GM12878 (cell line): Measurements from ENCODE around the gene IL20RA. TPM values are rescaled to one million over a fixed set of nuclear protein-coding genes. Genes with fewer than 3 reads are reported as not detected.

ENCODE experiments used
- ATAC-seq: fragments of 200-7000 bp; cut with Tn5 transposase; 3 replicates; pipeline ENCODE4 v1.9.1; 2020; ENCODE audit warnings: mild to moderate bottlenecking, moderate library complexity
- BruUV-seq: library from RNA; stranded (reverse); fragments of 400-500 nt; replicated peaks from 2 replicates; lab custom pipeline; 2021; lab: Mats Ljungman, UMichigan
- CTCF ChIA-PET: fragments of 300-600 bp; sonication (Branson Sonifier 250); formaldehyde crosslinking; extraction: SDS; loops from one replicate; lab custom pipeline; 2021; ENCODE audit warnings: inconsistent platforms; lab: Yijun Ruan, JAX
- POLR2A ChIA-PET: fragments of 350-600 bp; formaldehyde crosslinking; extraction: SDS; loops from one replicate; lab custom pipeline; 2021; ENCODE audit warnings: inconsistent platforms; lab: Charles Lee
- RAD21 ChIA-PET: fragments of 300-600 bp; sonication (Branson Sonifier 250); formaldehyde crosslinking; loops from one replicate; lab custom pipeline; 2023; ENCODE audit warnings: antibody characterized with exemption; ENCODE audit not compliant: unreplicated experiment; lab: Charles Lee
- SMC1A ChIA-PET: fragments of 300-600 bp; sonication (Branson Sonifier 250); formaldehyde crosslinking; loops from one replicate; lab custom pipeline; 2023; ENCODE audit not compliant: unreplicated experiment, uncharacterized antibody; lab: Charles Lee
- DNase-seq: peaks from one replicate; pipeline ENCODE4 v3.0.0-alpha.2; 2011; ENCODE audit warnings: low read depth, low spot score
- FAIRE-seq: peaks from 3 replicates; lab custom pipeline; 2011; peaks lifted over from hg19 to GRCh38; lab: Jason Lieb, UNC
- H2AFZ ChIP-seq: 2 replicates; pipeline ENCODE4 v1.6.0; 2011; ENCODE audit warnings: low read depth, low read length, control low read depth; ENCODE audit not compliant: control insufficient read depth
- H3K27ac ChIP-seq: 2 replicates; pipeline ENCODE4 v1.5.1; 2011; ENCODE audit warnings: control low read depth; ENCODE audit not compliant: control insufficient read depth, insufficient read depth
- H3K27me3 ChIP-seq, 2 experiments: replicated peaks in 1 of 2; 2 replicates each; pipeline versions ENCODE4 v1.6.0 to v1.6.1; 2011; ENCODE audit warnings: low read length in 1 of 2; ENCODE audit not compliant: control insufficient read depth in 2 of 2, insufficient read depth in 2 of 2
- H3K36me3 ChIP-seq, 2 experiments: 2 replicates each; pipeline ENCODE4 v1.5.1; 2011; ENCODE audit warnings: low read length in 1 of 2; ENCODE audit not compliant: control insufficient read depth in 2 of 2, insufficient read depth in 2 of 2
- H3K4me1 ChIP-seq: 2 replicates; pipeline ENCODE4 v1.6.1; 2011; ENCODE audit warnings: mild to moderate bottlenecking, low read length, moderate library complexity, mixed read lengths; ENCODE audit not compliant: control insufficient read depth, insufficient read depth
- H3K4me2 ChIP-seq: 2 replicates; pipeline ENCODE4 v1.6.0; 2011; ENCODE audit warnings: control low read depth; ENCODE audit not compliant: control insufficient read depth, insufficient read depth
- H3K4me3 ChIP-seq: fragments of 200-600 bp; sonication (generic); 2 replicates; pipeline ENCODE4 v1.5.1; 2016
- H3K79me2 ChIP-seq: 2 replicates; pipeline ENCODE4 v1.6.0; 2011; ENCODE audit warnings: low read length; ENCODE audit not compliant: control insufficient read depth, insufficient read depth
- H3K9ac ChIP-seq: 2 replicates; pipeline ENCODE4 v1.8.0; 2011; ENCODE audit warnings: low read length, control low read depth, mixed read lengths; ENCODE audit not compliant: control insufficient read depth, insufficient read depth
- H3K9me3 ChIP-seq: replicated peaks from 3 replicates; pipeline ENCODE4 v1.5.1; 2011; ENCODE audit warnings: mild to moderate bottlenecking, low read length; ENCODE audit not compliant: control insufficient read depth, insufficient read depth
- H4K20me1 ChIP-seq: 2 replicates; pipeline ENCODE4 v1.6.0; 2011; ENCODE audit not compliant: control insufficient read depth, insufficient read depth
- CBX3 ChIP-seq: fragments of 200-600 bp; sonication (generic); IDR thresholded peaks from 2 replicates; pipeline ENCODE4 v1.6.1; 2016; ENCODE audit warnings: low read depth, borderline replicate concordance
- KLF5 ChIP-seq: fragments of 450-650 bp; IDR thresholded peaks from 2 replicates; pipeline ENCODE4 v1.6.1; 2014; ENCODE audit warnings: mild to moderate bottlenecking; ENCODE audit not compliant: partially characterized antibody
- MYB ChIP-seq: fragments of 150-350 bp; IDR thresholded peaks from 2 replicates; pipeline ENCODE4 v1.6.1; 2014; ENCODE audit warnings: mild to moderate bottlenecking, low read depth, low read length, borderline replicate concordance
- NFYB ChIP-seq: IDR thresholded peaks from 2 replicates; pipeline ENCODE4 v1.6.1; 2011; ENCODE audit warnings: low read depth, mild to moderate bottlenecking, low read length, improper control_type of control experiment, moderate library complexity; ENCODE audit not compliant: insufficient read depth
- NKRF ChIP-seq: fragments of 450-650 bp; conservative IDR thresholded peaks from 2 replicates; pipeline ENCODE4 v1.6.1; 2017; ENCODE audit warnings: mild to moderate bottlenecking, moderate library complexity
- RAD51 ChIP-seq: fragments of 450-650 bp; IDR thresholded peaks from 2 replicates; pipeline ENCODE4 v1.6.1; 2016; ENCODE audit warnings: moderate library complexity, mild to moderate bottlenecking, inconsistent platforms
- SP1 ChIP-seq: IDR thresholded peaks from one replicate; pipeline ENCODE4 v1.6.1; 2011; ENCODE audit warnings: low read depth, low read length
- SUPT20H ChIP-seq: IDR thresholded peaks from 2 replicates; pipeline ENCODE4 v1.6.1; 2011; ENCODE audit warnings: low read depth, mild to moderate bottlenecking, low read length, moderate library complexity, borderline replicate concordance; ENCODE audit not compliant: control insufficient read depth
- TCF3 ChIP-seq: IDR thresholded peaks from 2 replicates; pipeline ENCODE4 v1.6.1; 2012; ENCODE audit warnings: low read depth, mild to moderate bottlenecking, low read length, borderline replicate concordance; ENCODE audit not compliant: insufficient read depth
- WGBS: methylation state at CpG from one replicate; pipeline ENCODE4 v1.1.6; 2016; ENCODE audit warnings: low lambda C conversion rate; ENCODE audit not compliant: insufficient replicate concordance, insufficient coverage; ENCODE audit errors: missing lambda C conversion rate; 5-methylcytosine and 5-hydroxymethylcytosine counted together
- in situ Hi-C: fragments of 300-500 bp; cut with MboI; formaldehyde crosslinking; loops from 9 replicates; pipeline ENCODE4 v1.14.3; 2018; ENCODE audit warnings: mixed read lengths
- intact Hi-C: fragments of 100-400 bp; cut with micrococcal nuclease; formaldehyde crosslinking; loops from one replicate; pipeline ENCODE4 v1.14.2; 2022; ENCODE audit not compliant: unreplicated experiment
- polyA plus RNA-seq, 11 experiments: library from polyadenylated mRNA; depleted of rRNA in 4 of 11; unstranded in 6 of 11; stranded (reverse) in 5 of 11; fragments of >200 nt; fragmentation: Nextera tagmentation in 4 of 11; fragmentation: Illumina TruSeq in 1 of 11; extraction: Ambion mirVana in 4 of 11; extraction: Trizol in 1 of 11; gene quantifications; 1 replicate in 1 of 11; 2 replicates in 10 of 11; pipeline versions ENCODE4 v1.2.1 to v1.2.3, GENCODE V29; 2011 to 2016; ENCODE audit warnings: inconsistent platforms in 2 of 11, missing spikeins in 2 of 11, low read depth in 1 of 11
- total RNA-seq, 4 experiments: library from RNA; depleted of rRNA in 3 of 4; stranded (reverse); fragments of >200 nt in 3 of 4; fragmentation: Illumina TruSeq in 1 of 4; extraction: Trizol in 1 of 4; gene quantifications; 2 replicates each; pipeline versions ENCODE4 v1.2.1 to v1.2.3, GENCODE V29; 2013 to 2021
- TF ChIP-seq, protein P1 (sequence below), 3 experiments: IDR thresholded peaks in 2 of 3; conservative IDR thresholded peaks in 1 of 3; 2 replicates each; pipeline ENCODE4 v1.5.1; 2011; ENCODE audit warnings: low read depth in 3 of 3, low read length in 3 of 3, mild to moderate bottlenecking in 3 of 3, control low read depth in 2 of 3, moderate library complexity in 2 of 3, inconsistent platforms in 1 of 3, mixed read lengths in 1 of 3; ENCODE audit not compliant: control insufficient read depth in 2 of 3, insufficient read depth in 1 of 3; ENCODE audit errors: extremely low read depth in 1 of 3

The IL20RA gene
- total and polyA plus RNA-seq, 10 of the 15 experiments (the other 5 are each of a cell fraction or from before 2014, with no cell fraction given): 0.02 to 0.16 (median 0.09) TPM; not detected in 3

- SMC1A ChIA-PET: no interaction called here
- FAIRE-seq: no peak
Observed at GRCh38 chr6:137024237-137024990, 20.4 kb downstream of the IL20RA start.

DNA sequence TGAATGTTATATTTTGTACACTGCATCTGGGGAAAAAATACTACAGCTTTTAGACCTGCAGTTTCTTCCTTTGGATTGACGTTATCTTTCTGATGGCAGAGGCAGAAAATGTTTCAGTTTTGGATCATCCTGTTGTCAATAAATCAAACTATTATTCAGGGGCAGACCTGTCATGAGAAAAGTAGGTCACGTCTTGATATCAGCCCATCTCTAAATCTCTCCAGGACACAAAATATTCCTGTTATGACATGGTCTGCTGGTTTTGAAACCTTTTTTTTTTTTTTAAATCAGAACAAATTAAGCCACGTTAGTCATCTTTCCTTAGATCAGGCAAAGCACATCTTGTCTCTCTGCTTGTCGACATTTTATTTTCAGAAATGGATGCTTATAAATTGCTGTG is 24.0 kb downstream of the IL20RA start:
- Histone ChIP-seq H3K4me1 (no peaks in the 10 kb centered on the region), H3K9me3 (no peaks in the 10 kb centered on the region), H3K36me3 (no peaks in the 10 kb centered on the region), H3K4me2 (no peak overlapping the region), H3K4me3 (no peak overlapping the region), H2AFZ (no peak overlapping the region), H4K20me1 (no peaks in the 10 kb centered on the region), H3K9ac (no peak overlapping the region), H3K27me3 (no peaks in the 10 kb centered on the region; a peak in 2 of 4 replicates), H3K79me2 (no peaks in the 10 kb centered on the region), H3K27ac (no peak overlapping the region)
- FAIRE-seq: no peak
- ChIA-PET RAD21 (no interaction called here), CTCF (no interaction called here), SMC1A (interaction anchor here (0.6 kb wide), 1 partner anchor 11 kb away, joined by 3 read pairs; no protein-coding TSS in a partner anchor), POLR2A (no interaction called here)
- WGBS: 63% methylated on average over 4 of the region's 4 CpGs
- in situ Hi-C loops: no loop called here
- intact Hi-C loops: no loop called here
- no TSS peak for BruUV-seq
- ATAC-seq: no peak
- DNase-seq: no peak
- TF ChIP-seq KLF5 (no peak), TCF3 (no peak), CBX3 (no peak), NFYB (no peak), SUPT20H (no peak), NKRF (no peak), RAD51 (no peak)
- TF ChIP-seq, protein P1, sequence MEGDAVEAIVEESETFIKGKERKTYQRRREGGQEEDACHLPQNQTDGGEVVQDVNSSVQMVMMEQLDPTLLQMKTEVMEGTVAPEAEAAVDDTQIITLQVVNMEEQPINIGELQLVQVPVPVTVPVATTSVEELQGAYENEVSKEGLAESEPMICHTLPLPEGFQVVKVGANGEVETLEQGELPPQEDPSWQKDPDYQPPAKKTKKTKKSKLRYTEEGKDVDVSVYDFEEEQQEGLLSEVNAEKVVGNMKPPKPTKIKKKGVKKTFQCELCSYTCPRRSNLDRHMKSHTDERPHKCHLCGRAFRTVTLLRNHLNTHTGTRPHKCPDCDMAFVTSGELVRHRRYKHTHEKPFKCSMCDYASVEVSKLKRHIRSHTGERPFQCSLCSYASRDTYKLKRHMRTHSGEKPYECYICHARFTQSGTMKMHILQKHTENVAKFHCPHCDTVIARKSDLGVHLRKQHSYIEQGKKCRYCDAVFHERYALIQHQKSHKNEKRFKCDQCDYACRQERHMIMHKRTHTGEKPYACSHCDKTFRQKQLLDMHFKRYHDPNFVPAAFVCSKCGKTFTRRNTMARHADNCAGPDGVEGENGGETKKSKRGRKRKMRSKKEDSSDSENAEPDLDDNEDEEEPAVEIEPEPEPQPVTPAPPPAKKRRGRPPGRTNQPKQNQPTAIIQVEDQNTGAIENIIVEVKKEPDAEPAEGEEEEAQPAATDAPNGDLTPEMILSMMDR (IDR thresholded peaks at IDR 0.05 in 2 of 3, conservative IDR thresholded peaks at IDR 0.05 in 1 of 3; ENCODE audit: control insufficient read depth in 2 of 3, extremely low read depth in 1 of 3, insufficient read depth in 1 of 3, low read depth in 3 of 3, low read length in 3 of 3): no peak

More at GRCh38 chr6:137024237-137024990, 20.4 kb downstream of the IL20RA start:
- in situ Hi-C loops: no loop called here
- Histone ChIP-seq H3K9me3 (no peaks in the 10 kb centered on the region), H4K20me1 (no peaks in the 10 kb centered on the region), H3K36me3 (no peaks in the 10 kb centered on the region), H2AFZ (no peak overlapping the region), H3K27ac (no peak overlapping the region), H3K79me2 (no peaks in the 10 kb centered on the region), H3K4me3 (no peak overlapping the region), H3K27me3 (no peaks in the 10 kb centered on the region; a peak in 2 of 4 replicates), H3K9ac (no peak overlapping the region), H3K4me1 (no peaks in the 10 kb centered on the region), H3K4me2 (no peak overlapping the region)
- CTCF ChIA-PET: interaction anchor here (3.8 kb wide), 1 partner anchor 11 kb away, joined by 9 read pairs; no protein-coding TSS in a partner anchor
- DNase-seq (no peak), ATAC-seq (no peak)
- RAD21 ChIA-PET: no interaction called here
- intact Hi-C loops: no loop called here
- no TSS peak for BruUV-seq
- TF ChIP-seq SP1 (no peak), MYB (no peak)
- POLR2A ChIA-PET: no interaction called here
- WGBS: 30% methylated on average over 3 of the region's 3 CpGs
